ENCODE results near the gene DNAI7.

Gene DNAI7

DNA sequence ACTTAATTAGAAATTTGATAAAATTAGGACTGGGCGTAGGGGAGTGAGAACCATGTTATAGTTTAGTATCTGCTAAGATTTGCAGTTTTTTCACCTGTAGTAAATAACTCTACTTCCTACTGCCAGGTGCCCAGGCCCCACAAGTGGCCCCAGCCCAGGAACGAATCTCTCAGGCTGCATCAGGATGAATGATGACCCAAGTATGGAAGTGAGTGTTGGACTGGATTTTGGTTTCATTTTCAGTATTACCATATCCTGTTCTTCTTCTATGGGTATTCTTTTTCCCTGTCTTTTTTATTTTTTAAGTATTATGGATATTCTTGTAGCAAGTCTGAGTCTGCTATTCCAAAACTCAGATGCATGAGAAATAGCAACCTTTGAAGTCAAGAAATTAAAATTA is 125.7 kb downstream of the DNAI7 start:
- Histone ChIP-seq H3K9ac (ENCODE audit: insufficient read length, low read depth) (no peak overlapping the region), H3K4me3 (ENCODE audit: insufficient read length, low read depth) (no peak overlapping the region), H3K9me3 (ENCODE audit: insufficient read depth, low read length) (no peaks in the 10 kb centered on the region), H3K27me3 (ENCODE audit: insufficient read depth, insufficient read length) (no peaks in the 10 kb centered on the region), H3K4me1 (ENCODE audit: insufficient read depth, insufficient read length) (no peaks in the 10 kb centered on the region), H3K36me3 (ENCODE audit: insufficient read depth, insufficient read length, low read length) (no peaks in the 10 kb centered on the region)
- no peak for DNase-seq (ENCODE audit: low read depth, low spot score)
- TF ChIP-seq SUZ12 (IDR thresholded peaks at IDR 0.05; ENCODE audit: extremely low read depth, insufficient read depth, insufficient read length) (no peak), YY1 (IDR thresholded peaks at IDR 0.05; ENCODE audit: insufficient read depth, insufficient read length) (no peak), ZNF274 (IDR thresholded peaks at IDR 0.05; ENCODE audit: low read depth, low read length) (no peak)

DNA sequence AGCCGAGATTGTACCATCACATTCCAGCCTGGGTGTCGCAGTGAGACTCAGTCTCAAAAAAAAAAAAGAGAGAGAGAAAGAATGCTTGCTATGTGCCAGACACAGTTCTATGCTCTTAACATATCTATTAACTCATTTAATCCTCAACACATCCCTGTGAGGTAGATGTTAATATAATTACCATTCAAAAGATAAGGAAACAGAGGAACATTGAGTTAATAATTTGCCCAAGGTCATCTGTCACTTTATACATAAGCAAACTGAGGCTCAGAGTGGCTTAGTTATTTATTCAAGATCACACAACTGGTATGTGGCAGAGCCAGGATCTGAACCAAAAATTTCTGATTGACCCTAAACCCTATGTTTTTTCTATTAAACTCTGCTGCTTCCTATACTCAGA is 129.9 kb downstream of the DNAI7 start:
- Histone ChIP-seq H3K4me1 (ENCODE audit: insufficient read depth, insufficient read length) (no peaks in the 10 kb centered on the region), H3K27me3 (ENCODE audit: insufficient read depth, insufficient read length) (no peaks in the 10 kb centered on the region), H3K36me3 (ENCODE audit: insufficient read depth, insufficient read length, low read length) (no peaks in the 10 kb centered on the region), H3K9ac (ENCODE audit: insufficient read length, low read depth) (no peak overlapping the region), H3K4me3 (ENCODE audit: insufficient read length, low read depth) (no peak overlapping the region), H3K9me3 (ENCODE audit: insufficient read depth, low read length) (no peaks in the 10 kb centered on the region)
- no peak for DNase-seq (ENCODE audit: low read depth, low spot score)
- TF ChIP-seq SUZ12 (IDR thresholded peaks at IDR 0.05; ENCODE audit: extremely low read depth, insufficient read depth, insufficient read length) (no peak), YY1 (IDR thresholded peaks at IDR 0.05; ENCODE audit: insufficient read depth, insufficient read length) (no peak), ZNF274 (IDR thresholded peaks at IDR 0.05; ENCODE audit: low read depth, low read length) (no peak)

DNA sequence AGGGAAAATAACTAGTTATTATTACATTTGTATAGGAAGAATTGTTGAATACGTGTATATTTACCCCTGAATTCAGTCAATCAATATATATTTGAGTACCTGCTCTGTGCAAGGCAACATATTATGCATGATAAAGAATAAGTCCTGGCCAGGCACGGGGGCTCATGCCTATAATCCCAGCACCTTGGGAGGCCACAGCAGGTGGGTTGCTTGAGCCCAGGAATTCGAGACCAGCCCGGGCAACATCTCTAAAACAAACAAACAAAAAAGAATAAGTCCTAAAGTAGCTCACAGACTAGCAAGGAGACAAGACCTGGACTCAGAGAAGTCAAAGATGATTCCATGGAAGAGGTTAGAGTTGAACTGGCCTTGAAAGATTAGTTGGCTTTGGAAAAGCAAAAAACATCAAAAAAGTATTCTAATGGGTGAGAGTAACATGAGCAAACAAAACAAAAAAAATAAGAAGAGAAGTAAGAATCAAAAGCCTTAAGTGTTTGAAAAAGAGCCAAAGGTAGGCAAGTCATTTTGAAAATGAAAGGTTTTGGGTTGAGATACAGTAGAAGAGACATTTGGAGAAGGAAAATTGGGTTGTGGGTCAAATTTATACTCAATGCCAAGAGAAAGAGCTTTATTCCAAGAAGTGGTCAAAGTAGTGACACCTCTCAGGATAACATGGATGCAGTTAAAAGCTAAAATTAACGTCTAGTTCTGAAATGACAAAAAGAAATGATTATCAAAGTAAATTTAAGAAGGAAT is 130.9 kb downstream of the DNAI7 start:
- H3K36me3 ChIP-seq (ENCODE audit: insufficient read depth, insufficient read length, low read length) = no peaks in the 10 kb centered on the region
- no peaks in the 10 kb centered on the region for H3K4me1 ChIP-seq (ENCODE audit: insufficient read depth, insufficient read length)
- no peaks in the 10 kb centered on the region for H3K9me3 ChIP-seq (ENCODE audit: insufficient read depth, low read length)
- H3K4me3 ChIP-seq (ENCODE audit: insufficient read length, low read depth) = no peak overlapping the region
- no peaks in the 10 kb centered on the region for H3K27me3 ChIP-seq (ENCODE audit: insufficient read depth, insufficient read length)
- no peak for TF ChIP-seq YY1 (IDR thresholded peaks at IDR 0.05; ENCODE audit: insufficient read depth, insufficient read length)
- no peak for TF ChIP-seq SUZ12 (IDR thresholded peaks at IDR 0.05; ENCODE audit: extremely low read depth, insufficient read depth, insufficient read length)
- TF ChIP-seq ZNF274 (IDR thresholded peaks at IDR 0.05; ENCODE audit: low read depth, low read length) = no peak
- H3K9ac ChIP-seq (ENCODE audit: insufficient read length, low read depth) = no peak overlapping the region
- DNase-seq (ENCODE audit: low read depth, low spot score) = no peak

DNA sequence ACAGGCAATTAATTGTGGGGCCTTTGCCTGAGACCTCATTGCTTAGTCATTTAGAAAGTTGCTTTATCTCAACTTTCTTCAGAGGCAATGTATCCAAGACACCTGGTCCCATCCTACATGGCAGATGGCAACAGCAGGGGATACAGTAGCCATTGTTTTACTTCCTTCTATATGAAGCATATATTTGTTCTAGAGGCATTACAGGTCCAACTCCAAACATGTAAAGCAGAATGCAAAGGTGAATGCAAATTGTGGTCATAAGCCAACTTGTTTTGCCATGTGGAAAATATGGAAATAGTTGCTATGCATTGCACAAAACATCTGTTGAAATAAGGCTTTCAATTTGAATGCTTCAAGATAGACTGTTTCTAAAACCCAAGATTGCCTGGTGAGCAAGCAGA is 136.3 kb downstream of the DNAI7 start:
- no peak for DNase-seq (ENCODE audit: low read depth, low spot score)
- TF ChIP-seq SUZ12 (IDR thresholded peaks at IDR 0.05; ENCODE audit: extremely low read depth, insufficient read depth, insufficient read length) (no peak), YY1 (IDR thresholded peaks at IDR 0.05; ENCODE audit: insufficient read depth, insufficient read length) (no peak), ZNF274 (IDR thresholded peaks at IDR 0.05; ENCODE audit: low read depth, low read length) (no peak)
- H3K4me1 ChIP-seq (ENCODE audit: insufficient read depth, insufficient read length) = no peaks in the 10 kb centered on the region

More for the DNA sequence above, 136.3 kb downstream of the DNAI7 start:
- H3K27me3 ChIP-seq (ENCODE audit: insufficient read depth, insufficient read length) = no peaks in the 10 kb centered on the region
- no peaks in the 10 kb centered on the region for H3K9me3 ChIP-seq (ENCODE audit: insufficient read depth, low read length)
- no peaks in the 10 kb centered on the region for H3K36me3 ChIP-seq (ENCODE audit: insufficient read depth, insufficient read length, low read length)
- H3K4me3 ChIP-seq (ENCODE audit: insufficient read length, low read depth) = no peak overlapping the region
- no peak overlapping the region for H3K9ac ChIP-seq (ENCODE audit: insufficient read length, low read depth)
